Stimulated activated CD4-positive, alpha-beta T cell treated with anti-CD3 and anti-CD28 coated beads, Interleukin-4, amount 100 ng/mL, for 24 hours (primary cell): ENCODE measurements around the gene NIPAL1.

Experiments used
- DNase-seq: peaks from one replicate; pipeline ENCODE4 v3.0.0-alpha.2; 2020

The NIPAL1 gene

DNA sequence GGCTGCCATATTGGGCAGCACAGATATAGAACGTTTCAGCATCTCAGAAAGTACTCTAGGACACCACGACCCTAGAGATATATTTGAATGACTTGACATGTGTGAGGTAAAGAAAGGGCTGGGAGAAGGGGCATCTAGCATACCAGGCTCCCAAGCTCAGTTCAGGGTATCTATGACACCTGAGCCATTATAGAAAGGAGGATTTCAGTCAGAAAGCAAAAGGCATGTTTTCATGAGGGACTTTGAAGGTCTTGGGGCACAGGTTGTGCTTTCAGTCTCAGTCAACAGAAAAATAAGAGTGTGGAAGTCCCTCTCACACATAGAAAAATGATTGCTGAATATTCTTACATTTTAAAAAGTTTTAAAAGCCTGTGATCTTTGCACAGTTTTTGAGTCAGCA lies 51.6 kb downstream of the NIPAL1 start:
- DNase-seq = no peak

DNA sequence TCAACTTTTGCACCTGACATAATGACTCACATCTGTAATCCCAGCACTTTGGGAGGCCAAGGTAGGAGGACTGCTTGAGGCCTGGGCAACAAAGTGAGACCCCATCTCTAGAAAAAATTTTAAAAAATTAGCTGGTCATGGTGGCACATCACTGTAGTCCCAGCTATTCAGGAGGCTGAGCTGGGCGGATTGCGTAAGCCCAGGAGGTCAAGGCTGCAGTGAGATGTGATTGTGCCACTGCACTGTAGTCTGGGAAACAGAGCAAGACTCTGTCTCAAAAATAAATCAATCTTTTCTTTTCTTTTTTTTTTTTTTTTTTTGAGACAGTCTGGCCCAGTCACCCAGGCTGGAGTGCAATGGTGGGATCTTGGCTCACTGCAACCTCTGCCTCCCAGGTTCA lies 52.5 kb downstream of the NIPAL1 start:
- DNase-seq = no peak

GRCh38 chr4:48071191-48071590 lies 54.6 kb downstream of the NIPAL1 start:
- no peak for DNase-seq

DNA sequence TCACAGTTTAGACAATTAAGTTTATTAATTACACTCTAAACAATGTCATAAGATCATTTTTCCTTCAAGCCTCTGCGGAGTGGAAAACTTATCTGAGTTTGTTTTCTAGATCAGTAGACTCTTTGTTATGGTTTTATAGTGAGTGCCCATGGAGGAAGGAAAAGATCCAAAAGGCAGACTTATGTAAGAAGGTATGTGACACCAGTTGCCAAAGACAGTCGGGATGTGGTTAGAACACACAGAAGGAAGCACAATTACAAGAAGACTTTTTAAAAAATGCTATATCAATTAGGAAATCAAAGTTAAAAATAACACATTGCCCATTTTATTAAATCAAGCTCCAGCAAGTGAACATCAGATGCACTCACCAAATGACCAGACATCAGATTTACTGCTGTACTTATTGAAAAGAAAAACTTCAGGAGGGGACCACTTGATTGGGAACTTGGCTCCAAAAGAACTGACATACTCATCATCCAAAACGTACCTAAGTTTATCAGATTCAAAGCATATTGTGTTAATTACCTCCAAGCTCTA lies 57.1 kb downstream of the NIPAL1 start:
- no peak for DNase-seq

DNA sequence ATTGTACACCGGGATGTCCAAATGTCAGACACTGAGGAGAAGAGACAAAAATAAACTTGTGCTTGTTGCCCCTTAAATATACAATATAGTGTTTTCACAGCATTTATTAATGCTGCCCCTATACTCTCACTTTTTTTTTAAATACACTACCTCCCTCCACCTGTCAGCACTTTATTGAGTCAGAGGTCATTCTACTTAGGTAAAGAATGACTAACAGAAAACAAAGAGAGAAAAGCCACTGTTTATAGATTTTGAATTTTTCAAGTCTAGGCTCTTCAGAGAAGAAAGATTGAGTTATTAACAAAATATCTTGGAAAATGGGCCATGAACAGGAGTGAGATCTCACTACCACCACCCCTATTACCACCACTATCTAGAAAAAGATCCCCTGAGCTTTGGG lies 58.1 kb downstream of the NIPAL1 start:
- no peak for DNase-seq

GRCh38 chr4:48078425-48078824 lies 61.9 kb downstream of the NIPAL1 start:
- no peak for DNase-seq

DNA sequence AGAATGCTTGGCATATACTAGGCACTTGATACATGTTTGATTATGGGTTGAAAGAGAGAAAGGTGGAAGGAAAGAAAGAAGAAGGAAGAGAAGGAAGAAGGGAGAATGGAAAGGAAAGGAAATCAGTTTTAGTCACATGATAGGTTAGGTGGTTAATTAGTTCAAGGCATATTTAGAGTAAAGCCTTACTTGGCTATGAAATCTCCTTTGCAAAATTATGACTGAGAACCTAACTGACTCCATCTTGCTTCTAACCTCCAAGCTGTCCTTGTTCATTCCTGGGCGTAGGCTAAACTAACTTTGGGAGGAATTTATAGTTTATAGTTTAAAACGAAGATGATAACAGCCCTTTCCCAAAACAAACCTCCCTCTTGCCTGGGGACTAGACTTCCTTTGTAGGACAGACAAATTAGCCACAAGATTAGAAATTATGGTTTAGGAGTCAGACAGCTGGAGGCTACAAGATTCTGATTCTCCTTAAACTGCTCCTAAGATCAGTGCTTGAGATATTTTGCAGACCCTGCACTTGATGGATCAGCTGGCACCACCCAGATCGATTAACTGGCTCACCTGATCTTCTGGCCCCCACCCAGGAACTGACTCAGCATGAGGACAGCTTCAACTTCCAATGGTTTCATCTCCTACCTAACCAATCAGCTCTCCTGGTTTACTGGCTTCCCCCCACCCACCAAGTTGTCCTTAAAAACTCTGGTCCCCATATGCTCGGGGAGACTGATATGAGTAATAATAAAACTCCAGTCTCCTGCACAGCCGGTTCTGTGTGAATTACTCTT lies 62.5 kb downstream of the NIPAL1 start:
- DNase-seq = no peak

DNA sequence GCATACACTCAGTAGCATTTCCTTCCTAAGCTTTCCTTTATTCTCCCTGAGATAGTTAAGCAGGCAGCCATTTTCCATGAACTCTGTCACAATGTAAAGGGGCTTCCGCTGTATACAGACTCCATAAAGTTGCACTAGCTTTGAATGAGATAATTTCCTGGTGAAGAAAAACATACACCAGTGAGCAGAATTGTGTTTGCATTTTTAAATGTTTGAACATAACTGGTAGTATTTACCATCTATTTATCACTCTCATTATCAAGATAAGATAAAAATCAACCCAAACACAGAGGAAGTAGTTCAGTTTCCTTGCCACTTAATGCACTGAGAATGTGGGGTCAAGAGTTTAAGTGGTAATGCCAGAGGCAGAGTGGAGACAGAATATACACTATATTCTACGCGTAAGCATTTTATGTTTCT lies 63.4 kb downstream of the NIPAL1 start:
- DNase-seq = no peak

DNA sequence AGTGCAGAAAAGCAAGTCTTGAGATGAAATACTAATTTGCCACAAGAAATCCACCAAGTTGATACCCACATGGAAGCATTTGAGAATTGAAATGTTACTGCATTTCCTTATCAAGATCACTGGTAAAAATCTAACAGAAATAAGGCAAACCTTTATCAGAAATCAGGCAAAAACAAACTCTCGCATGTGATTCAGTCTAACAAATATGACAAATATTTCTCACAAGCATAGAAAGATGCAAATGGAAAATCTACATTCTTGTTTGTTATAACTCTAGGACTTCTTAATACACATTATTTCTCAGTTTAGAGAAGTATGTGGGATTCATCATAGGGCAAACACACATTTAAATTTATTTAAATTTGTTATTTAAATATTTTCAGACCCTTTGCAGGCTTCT lies 64.6 kb downstream of the NIPAL1 start:
- DNase-seq = no peak

- DNase-seq = no peak
These were observed 66.4 kb downstream of the NIPAL1 start for GRCh38 chr4:48082956-48083355.

- no peak for DNase-seq
These were observed 69.4 kb downstream of the NIPAL1 start for GRCh38 chr4:48085821-48086589.
